GM18951 (cell line): Measurements from ENCODE around the gene TRIM63.

ENCODE experiments used
- POLR2A ChIP-seq: IDR thresholded peaks from 4 replicates; pipeline ENCODE4 v1.6.1; 2011; ENCODE audit warnings: mild to moderate bottlenecking; ENCODE audit not compliant: insufficient read length, insufficient read depth; ENCODE audit errors: extremely low read depth
- in situ Hi-C: fragments of 300-500 bp; cut with MboI; formaldehyde crosslinking; loops from one replicate; pipeline ENCODE4 v1.12.0; 2022; ENCODE audit warnings: low sequenced_read_pairs, mixed read lengths, inconsistent platforms; ENCODE audit not compliant: unreplicated experiment

TRIM63 gene

GRCh38 chr1:26078286-26079177 is 11.1 kb upstream of the TRIM63 start:
- TF ChIP-seq POLR2A = no peak
- in situ Hi-C loops = no loop called here

GRCh38 chr1:26077524-26077923 is 10.1 kb upstream of the TRIM63 start:
- in situ Hi-C loops = no loop called here
- TF ChIP-seq POLR2A = no peak

GRCh38 chr1:26075421-26076144 is 8.2 kb upstream of the TRIM63 start:
- in situ Hi-C loops = no loop called here
- TF ChIP-seq POLR2A = no peak

- in situ Hi-C loops = no loop called here
- TF ChIP-seq POLR2A = no peak
Measured at GRCh38 chr1:26072305-26072704, 4.9 kb upstream of the TRIM63 start.

- TF ChIP-seq POLR2A = no peak
- in situ Hi-C loops = no loop called here
Measured at GRCh38 chr1:26070963-26071342, 3.5 kb upstream of the TRIM63 start.

GRCh38 chr1:26070296-26070962 is 3.0 kb upstream of the TRIM63 start:
- in situ Hi-C loops = no loop called here
- no peak for TF ChIP-seq POLR2A

GRCh38 chr1:26069941-26070295 is 2.5 kb upstream of the TRIM63 start:
- in situ Hi-C loops = no loop called here
- TF ChIP-seq POLR2A = no peak

- no peak for TF ChIP-seq POLR2A
- in situ Hi-C loops = no loop called here
Measured at GRCh38 chr1:26066857-26067256, 573 bp downstream of the TRIM63 start.

GRCh38 chr1:26066160-26066559 is 1.3 kb downstream of the TRIM63 start:
- in situ Hi-C loops = no loop called here
- TF ChIP-seq POLR2A = no peak

GRCh38 chr1:26064553-26064952 is 2.9 kb downstream of the TRIM63 start:
- no peak for TF ChIP-seq POLR2A
- in situ Hi-C loops = no loop called here

GRCh38 chr1:26060832-26061574 is 6.4 kb downstream of the TRIM63 start:
- in situ Hi-C loops = no loop called here
- no peak for TF ChIP-seq POLR2A

GRCh38 chr1:26059906-26060305 is 7.5 kb downstream of the TRIM63 start:
- in situ Hi-C loops = no loop called here
- TF ChIP-seq POLR2A = no peak

- TF ChIP-seq POLR2A = no peak
- in situ Hi-C loops = no loop called here
Measured at GRCh38 chr1:26058052-26058595, 9.3 kb downstream of the TRIM63 start.
